ENCODE measurements around the gene SLC25A42.
"Not testable (repeated sequence)": the region's sequence is repeated elsewhere in the genome, so short reads cannot be mapped to it uniquely, and the experiment has no call there.

Gene SLC25A42

DNA sequence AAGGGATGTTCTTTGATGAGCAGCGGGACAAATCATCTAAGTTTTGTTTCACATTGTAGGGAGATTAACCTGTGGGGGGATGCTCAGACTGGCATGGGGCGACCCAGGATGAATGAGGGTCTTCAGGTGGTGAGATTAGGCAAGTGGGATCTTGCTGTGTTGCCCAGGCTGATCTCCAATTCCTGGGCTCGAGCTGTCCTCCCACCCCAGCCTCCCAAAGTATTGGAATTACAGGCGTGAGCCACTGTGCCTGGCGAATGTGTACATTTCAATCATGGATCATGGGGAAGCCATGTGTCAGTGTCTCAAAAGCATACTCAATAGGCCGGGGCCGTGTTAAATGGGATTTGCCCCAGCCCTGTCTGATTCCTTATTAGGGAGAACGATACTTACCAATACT lies 8.1 kb downstream of the SLC25A42 start:
- no peak for DNase-seq

- DNase-seq, result no peak
These were observed 10.5 kb downstream of the SLC25A42 start for GRCh38 chr19:19074196-19074882.

DNA sequence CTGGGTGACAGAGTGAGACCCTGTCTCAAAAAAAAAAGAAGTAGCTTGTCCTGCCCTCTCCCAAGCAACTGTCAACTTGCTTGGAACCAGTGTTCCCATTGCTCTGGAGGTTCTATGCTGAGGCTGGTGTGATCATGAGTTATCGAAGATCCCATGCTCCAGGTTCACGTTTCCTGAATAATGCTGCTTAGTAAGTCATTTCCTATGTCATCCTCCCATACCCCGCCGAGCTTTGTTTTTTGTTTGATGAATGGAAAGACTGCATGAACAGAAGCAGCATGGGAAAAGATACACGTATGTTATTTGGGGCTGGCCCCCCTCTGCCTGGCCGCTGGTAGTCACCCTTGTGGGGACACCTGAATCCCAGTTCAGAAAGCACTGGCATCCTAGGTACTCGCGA lies 11.3 kb downstream of the SLC25A42 start:
- no peak for DNase-seq

GRCh38 chr19:19076476-19076875 lies 12.7 kb downstream of the SLC25A42 start:
- no peak for DNase-seq

GRCh38 chr19:19077103-19077502 lies 13.3 kb downstream of the SLC25A42 start:
- no peak for DNase-seq

- no peak for DNase-seq
These were observed 15.0 kb downstream of the SLC25A42 start for GRCh38 chr19:19078801-19079200.

DNA sequence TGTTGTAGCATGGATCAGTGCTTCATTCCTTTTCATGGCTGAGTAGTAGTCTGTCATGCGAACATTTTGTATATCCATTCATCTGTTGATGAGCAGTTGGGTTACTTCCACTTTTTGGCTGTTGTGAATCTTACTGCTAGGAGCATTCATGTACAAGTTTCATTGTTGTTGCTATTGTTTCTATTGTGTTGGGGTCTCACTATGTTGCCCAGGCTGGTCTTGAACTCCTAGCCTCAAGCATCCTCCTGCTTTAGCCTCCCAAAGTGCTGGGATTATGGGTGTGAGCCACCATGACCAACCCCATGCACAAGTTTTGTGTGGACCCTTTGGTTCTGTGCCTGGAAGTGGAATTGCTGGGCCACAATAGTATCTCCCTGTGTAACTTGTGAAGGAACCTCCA lies 15.8 kb downstream of the SLC25A42 start:
- no peak for DNase-seq

DNA sequence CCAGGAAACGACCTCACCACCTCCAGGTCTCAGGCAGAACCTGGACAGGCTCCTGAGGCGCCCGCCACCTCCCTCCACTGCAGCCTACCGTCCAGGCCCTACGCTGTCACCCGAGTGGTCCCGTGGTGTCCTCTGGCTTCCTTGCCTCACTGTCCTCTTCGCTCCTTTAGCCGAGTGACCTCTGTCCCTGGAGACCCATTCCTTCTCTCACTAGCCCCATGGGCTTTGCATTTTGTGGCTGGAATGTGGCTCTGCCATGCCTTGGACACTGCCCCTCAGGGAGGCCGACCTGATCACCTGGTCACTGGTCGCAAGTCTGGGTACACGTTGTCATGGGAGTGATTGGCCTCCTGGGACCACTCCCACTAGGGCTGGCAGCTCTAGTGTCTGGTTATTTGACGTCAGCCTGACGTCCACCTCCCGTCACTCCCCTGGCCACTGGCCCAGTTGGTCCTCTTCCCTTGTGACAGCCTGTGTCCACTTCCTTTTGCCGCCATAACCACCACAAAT lies 17.9 kb downstream of the SLC25A42 start:
- DNase-seq, result no peak

- DNase-seq, result no peak
These were observed 19.8 kb downstream of the SLC25A42 start for GRCh38 chr19:19083413-19084178.

DNA sequence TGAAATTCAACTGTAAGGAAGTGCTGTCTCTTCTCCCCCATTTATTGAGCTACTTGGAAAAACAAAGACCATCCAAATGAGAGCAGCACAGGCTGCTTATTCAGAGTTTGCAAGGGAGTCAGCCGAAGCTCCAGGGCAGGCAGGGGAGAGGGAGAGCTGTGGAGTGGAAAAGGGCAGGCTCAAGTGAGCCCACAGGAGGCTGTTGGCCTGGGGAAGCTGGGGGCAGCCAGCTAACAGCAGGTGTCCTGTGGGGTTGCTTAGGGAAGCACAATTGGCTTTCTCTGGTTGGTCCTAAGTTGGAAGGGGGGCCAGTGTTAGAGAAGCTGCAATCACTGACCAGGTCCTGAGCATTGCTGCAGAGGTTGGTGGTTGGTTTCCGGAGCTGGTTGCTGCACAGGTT lies 23.9 kb downstream of the SLC25A42 start:
- no peak for DNase-seq

DNA sequence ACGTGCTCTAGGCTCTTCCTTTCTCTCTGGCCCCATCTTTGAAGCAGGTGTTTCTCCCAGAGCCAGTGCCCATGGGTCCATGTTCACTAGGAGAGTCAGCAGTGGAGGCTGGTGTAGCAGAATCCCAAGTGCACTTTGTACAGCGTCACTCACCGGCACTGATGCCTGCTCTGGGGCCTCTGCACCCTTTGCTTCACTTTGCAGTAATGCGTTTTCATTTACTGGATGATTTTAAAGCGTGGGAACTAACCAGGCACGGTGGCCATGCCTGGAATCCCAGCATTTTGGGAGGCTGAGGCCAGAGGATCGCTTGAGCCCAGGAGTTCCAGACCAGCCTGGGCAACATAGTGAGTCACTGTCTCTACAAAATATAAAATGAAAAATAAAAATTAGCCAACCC lies 30.7 kb downstream of the SLC25A42 start:
- no peak for DNase-seq

DNA sequence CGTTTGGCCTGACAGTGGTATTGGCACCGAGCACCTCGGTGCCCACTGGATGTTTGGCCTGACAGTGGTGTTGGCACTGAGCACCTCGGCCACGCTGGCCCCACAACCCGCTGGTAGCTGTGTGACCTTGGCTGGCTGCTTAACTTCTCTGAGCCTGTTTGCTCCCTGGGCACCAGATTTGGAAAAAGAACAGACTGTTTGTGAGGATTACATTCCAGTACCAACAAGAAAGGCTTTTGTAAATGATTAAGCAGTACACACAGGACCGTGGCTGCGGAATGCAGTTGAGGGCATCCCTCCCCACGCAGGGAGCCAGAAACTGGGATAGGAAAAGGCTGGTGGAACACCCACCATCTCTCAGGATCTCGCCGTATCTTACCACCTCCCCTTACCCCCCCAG lies 31.9 kb downstream of the SLC25A42 start:
- DNase-seq, result no peak

DNA sequence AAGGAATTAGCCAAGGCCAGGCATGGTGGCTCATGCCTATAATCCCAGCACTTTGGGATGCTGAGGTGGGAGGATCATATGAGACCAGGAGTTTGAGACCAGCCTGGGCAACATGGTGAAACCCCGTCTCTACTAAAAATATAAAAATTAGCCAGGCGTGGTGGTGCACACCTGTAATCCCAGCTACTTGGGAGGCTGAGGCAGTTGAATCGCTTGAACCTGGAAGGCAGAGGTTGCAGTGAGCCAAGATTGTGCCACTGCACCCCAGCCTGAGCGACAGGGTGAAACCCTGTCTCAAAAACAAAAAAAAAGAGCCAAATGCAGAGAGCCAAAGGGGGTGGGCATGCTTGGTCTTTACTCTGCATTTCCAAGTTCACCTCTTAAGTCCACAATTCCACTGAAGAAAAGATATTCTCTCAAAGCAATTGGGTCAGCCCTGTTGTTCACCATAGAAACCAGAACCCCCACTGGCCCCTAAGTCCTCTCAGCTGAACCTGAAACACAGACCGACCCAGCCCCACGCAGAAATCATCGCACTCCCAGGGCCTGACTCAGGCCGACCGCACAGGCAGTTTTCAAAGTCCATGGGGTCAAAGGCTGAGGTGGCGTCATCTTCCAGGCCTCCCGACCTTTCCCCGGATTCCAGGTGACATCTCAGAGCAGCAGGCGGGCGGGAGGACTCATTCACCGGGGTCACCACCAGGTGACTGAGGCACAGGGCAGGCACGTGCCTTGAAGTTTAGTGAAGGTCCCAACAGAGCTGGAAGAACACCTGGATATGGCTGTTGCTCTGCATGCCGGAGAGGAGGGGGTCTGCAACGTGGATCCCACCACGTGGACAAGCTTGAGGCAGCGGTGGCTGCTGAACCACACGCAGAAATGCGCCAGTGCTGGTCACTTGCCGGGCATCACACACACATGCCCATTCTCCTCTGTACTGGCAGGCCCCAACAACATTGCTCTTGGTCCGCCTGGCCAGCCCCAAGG lies 33.1 kb downstream of the SLC25A42 start:
- DNase-seq, result no peak

DNA sequence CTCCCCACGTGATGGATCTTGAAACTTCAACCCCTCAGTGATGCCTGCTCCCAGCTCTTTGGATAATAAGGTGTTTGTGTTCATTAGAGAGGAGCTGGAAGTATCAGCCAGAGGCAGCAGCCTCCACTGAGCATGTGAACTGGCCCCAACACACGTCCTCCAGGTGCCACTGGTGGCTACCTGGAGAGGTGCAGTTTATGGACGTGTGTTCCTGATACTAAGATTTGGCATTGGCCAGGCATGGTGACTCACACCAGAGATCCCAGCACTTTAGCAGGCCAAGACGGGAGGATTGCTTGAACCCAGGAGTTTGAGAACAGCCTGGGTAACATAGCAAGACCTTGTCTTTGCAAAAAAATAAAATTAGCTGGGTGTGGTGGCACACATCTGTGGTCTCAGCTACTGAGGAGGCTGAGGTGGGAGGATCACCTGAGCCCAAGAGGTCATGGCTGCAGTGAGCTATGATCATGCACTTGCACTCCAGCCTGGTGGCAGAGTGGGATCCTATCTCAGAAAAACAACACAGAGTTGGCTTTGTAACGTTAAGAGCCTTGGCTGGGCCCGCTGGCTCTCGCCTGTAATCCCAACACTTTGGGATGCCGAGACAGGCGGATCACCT lies 34.4 kb downstream of the SLC25A42 start:
- no peak for DNase-seq

- no peak for DNase-seq
These were observed 35.2 kb downstream of the SLC25A42 start for GRCh38 chr19:19098703-19099632.

DNA sequence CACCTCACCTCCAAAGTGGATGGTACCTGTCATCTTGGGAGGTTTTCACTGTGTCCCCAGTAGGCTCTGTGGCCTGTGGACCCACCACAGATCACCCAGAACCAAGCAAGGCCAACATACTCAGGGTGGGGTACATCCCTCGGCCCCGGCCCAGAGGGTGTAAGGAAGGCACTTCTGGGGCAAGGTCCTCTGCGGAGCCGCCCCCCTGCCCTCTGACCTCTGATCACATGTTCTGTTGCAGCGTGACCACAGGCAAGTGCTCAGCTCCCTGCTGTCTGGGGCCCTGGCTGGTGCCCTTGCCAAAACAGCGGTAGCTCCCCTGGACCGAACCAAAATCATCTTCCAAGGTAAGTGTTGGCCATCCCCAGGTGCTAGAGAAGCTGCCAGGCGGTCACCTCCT lies 37.7 kb downstream of the SLC25A42 start:
- DNase-seq, result no peak

- not testable (repeated sequence) for DNase-seq
These were observed 38.8 kb downstream of the SLC25A42 start for GRCh38 chr19:19102566-19102965.

DNA sequence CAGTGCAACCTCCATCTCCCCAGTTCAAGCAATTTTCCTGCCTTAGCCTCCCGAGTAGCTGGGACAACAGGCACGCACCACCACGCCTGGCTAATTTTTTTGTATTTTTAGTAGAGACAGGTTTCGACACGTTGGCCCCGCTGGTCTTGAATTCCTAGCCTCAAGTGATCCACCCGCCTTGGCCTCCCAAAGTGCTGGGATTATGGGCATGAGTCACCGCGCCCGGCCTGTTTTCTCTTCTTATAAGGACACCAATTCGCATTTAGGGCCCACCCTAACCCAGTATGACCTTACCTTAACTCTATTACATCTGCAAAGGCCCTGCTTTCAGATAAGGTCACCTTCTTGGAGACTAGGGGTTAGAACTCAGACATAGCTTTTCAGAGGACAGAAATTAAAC lies 39.4 kb downstream of the SLC25A42 start:
- no peak for DNase-seq

- DNase-seq, result peak; percentile 47
These were observed 41.7 kb downstream of the SLC25A42 start for GRCh38 chr19:19105365-19106055.

GRCh38 chr19:19106056-19106551 lies 42.3 kb downstream of the SLC25A42 start:
- DNase-seq, result no peak

DNA sequence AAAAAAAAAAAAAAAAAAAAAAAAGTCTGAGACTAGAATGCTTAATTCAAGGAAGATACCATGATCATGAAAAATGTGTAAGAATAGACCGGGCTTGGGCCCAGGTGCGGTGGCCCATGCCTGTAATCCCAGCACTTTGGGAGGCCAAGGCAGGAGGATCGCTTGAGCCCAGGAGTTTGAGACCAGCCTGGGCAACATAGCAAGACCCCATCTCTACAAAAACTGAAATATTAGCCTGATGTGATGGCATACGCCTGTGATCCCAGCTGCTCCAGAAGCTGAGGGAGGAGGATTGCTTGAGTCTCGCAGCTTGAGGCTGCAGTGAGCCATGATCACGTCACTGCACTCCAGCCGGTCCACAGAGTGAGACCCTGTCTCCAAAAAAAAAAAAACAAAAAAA lies 43.1 kb downstream of the SLC25A42 start:
- DNase-seq, result not testable (repeated sequence)
